GM18499 (cell line): Measurements from ENCODE around the gene PDXDC1.
"Not testable (repeated sequence)": the region's sequence is repeated elsewhere in the genome, so short reads cannot be mapped to it uniquely, and the experiment has no call there.

Experiments used
- ATAC-seq: cut with Tn5 transposase; IDR thresholded peaks from one replicate; pipeline ENCODE4 v1.9.1; 2021; ENCODE audit warnings: moderate number of reproducible peaks; ENCODE audit not compliant: insufficient read depth, unreplicated experiment

PDXDC1 gene

GRCh38 chr16:14969795-14970194 is 5.0 kb upstream of the PDXDC1 start:
- not testable (repeated sequence) for ATAC-seq

DNA sequence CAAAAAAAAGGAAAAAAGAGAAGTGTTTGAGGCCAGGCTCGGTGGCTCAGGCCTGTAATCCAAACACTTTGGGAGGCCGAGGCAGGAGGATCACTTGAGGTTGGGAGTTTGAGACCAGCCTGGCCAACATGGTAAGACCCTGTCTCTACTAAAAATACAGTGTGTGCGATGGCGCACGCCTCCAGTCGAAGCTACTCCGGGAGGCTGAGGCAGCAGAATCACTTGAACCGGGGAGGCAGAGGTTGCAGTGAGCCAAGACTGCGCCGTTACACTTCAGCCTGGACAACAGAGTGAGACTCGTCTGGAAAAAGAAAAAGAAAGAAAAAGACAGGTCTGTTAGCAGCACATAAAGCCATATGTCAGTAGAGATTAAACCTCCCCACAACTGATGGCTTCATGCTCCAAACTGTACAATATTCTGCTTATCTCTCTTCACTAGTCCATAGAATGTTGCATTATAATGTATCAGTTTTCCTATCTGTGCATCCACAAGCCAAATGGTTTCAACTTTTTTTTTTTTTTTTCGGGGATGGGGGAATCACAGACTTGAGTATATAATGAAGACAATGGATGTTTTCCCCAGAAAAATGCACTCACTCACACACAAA is 3.1 kb upstream of the PDXDC1 start:
- not testable (repeated sequence) for ATAC-seq

DNA sequence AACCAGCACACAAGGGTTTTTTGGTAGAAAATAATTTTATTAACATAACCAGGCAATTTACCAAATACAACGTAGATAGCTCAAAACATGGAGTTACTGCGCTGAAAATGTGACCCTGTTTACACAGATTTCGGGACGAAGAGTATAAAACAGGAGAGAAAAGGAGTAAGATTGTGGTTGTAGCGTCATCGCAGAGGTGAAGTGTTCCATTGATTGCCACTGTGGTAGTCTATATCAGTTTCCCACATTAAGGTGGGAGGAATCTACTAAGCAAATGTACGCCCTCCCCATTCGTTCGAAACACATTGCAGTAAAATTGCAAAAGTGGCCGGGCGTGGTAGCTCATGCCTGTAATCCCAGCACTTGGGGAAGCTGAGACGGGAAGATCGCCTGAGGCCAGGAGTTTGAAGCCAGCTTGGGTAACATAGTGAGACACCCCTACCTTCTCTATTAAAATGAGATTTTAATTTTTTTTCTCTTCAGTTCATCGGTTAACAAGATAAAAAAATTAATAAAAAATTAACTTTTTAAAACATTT is 972 bp upstream of the PDXDC1 start:
- ATAC-seq: not testable (repeated sequence)

DNA sequence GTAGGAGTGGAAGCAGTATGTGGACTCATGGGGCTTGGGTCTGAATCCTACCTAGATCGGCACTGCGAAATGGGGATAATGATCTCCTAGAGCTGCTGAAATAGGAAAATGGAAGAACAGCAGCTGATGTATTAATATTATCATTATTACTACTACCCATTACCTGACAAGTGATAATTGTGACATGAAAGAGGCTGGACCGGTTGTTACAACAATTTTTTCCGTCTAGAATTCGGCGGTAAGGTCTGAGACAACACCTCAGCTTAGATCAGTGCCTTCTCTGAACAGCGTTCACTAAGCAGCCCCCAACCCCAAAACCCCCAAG is 533 bp upstream of the PDXDC1 start:
- peak; percentile 1 for ATAC-seq

DNA sequence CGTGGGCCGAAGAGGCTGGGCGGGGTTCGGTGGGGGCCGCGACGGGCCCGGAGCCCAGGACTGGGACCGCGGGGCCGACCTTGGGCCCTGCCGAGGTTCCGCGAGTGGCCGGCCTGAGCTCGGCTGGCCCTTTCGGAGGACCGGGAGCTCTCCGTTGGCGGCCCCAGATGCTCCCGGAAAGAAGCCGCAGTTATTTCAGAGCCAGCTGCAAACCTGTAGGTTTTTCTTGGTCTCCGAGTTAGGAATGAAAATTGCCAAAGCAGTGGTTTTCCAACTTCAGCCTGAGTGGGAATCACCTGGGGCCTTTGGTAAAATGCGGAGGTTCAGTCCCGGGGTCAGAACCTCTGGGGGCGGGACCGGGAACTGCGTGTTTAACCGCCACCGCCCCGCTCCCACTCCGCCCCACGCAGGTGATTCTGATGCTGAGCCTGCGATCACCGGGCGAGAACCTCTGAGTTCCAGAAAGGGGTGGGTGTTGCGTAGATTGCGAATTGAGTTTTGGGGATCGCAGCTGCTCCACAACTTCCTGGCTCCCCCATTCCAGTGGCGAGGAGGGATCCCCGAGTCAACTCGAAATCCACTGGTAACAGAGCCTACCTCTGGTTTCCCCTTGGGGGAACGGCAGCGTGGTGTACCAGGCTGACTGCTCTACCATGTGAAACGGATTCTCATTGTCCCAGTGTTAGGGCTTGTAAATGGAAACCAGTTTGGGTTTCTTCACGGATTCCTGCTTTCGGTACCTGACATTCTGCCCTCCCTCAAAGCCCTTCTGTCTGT is 780 bp downstream of the PDXDC1 start:
- peak; percentile 5 for ATAC-seq

- not testable (repeated sequence) for ATAC-seq
These were observed 2.3 kb downstream of the PDXDC1 start for GRCh38 chr16:14976971-14977736.

GRCh38 chr16:14978281-14978680 is 3.5 kb downstream of the PDXDC1 start:
- not testable (repeated sequence) for ATAC-seq

DNA sequence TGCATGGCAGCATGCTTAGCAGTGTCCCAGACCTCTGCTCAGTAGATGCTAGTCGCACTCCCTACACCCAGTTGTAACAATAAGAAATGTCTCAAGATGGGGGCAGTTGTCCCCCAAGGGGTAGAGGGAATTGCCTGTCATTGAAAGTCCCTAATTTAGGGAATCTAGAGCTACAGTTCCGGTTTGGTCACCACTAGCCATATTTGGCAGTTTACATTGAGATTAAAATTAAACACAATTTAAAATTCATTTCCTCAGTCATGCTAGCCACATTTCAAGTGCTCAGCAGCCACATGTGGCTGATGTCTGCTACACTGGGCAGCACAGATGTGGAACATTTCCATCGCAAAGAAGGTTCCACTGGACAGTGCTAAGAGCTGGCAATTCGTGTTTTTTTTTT is 4.1 kb downstream of the PDXDC1 start:
- not testable (repeated sequence) for ATAC-seq

DNA sequence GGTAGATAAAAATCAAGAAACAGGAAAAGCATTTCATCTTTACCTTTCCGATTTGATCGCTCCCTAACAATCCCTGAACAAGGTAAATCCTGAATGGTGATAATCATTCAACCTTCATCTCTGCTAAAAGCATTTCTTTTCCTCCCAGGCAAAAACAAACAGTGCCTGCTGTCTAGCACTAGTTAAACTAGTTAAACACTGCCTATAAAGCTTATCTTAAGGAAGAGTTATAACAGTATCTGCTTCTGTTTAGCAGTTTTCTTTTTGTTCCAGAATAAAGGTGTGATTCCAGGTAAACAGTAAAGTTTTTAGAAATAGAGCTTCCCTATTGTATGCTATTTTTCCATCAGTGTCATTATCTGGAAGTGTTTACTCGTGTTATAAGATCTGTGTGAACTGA is 6.4 kb downstream of the PDXDC1 start:
- ATAC-seq: not testable (repeated sequence)

GRCh38 chr16:14982521-14982920 is 7.7 kb downstream of the PDXDC1 start:
- ATAC-seq: not testable (repeated sequence)

GRCh38 chr16:14988092-14988491 is 13.3 kb downstream of the PDXDC1 start:
- ATAC-seq: not testable (repeated sequence)

- ATAC-seq: not testable (repeated sequence)
These were observed 13.9 kb downstream of the PDXDC1 start for GRCh38 chr16:14988661-14989191.

GRCh38 chr16:14989291-14990281 is 14.8 kb downstream of the PDXDC1 start:
- not testable (repeated sequence) for ATAC-seq

DNA sequence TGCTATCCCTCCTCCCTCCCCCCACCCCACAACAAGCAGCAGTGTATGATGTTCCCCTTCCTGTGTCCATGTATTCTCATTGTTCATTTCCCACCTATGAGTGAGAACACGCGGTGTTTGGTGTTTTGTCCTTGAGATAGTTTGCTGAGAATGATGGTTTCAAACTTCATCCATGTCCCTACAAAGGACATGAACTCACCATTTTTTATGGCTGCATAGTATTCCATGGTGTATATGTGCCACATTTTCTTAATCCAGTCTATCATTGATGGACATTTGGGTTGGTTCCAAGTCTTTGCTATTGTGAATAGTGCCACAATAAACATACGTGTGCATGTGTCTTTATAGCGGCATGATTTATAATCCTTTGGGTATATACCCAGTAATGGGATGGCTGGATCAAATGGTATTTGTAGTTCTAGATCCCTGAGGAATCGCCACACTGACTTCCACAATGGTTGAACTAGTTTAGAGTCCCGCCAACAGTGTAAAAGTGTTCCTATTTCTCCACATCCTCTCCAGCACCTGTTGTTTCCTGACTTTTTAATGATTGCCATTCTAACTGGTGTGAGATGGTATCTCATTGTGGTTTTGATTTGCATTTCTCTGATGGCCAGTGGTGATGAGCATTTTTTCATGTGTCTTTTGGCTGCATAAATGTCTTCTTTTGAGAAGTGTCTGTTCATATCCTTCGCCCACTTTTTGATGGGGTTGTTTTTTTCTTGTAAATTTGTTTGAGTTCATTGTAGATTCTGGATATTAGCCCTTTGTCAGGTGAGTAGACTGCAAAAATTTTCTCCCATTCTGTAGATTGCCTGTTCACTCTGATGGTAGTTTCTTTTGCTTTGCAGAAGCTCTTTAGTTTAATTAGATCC is 18.7 kb downstream of the PDXDC1 start:
- ATAC-seq: not testable (repeated sequence)

- ATAC-seq: not testable (repeated sequence)
These were observed 21.9 kb downstream of the PDXDC1 start for GRCh38 chr16:14996702-14997101.

GRCh38 chr16:14998300-14998699 is 23.5 kb downstream of the PDXDC1 start:
- not testable (repeated sequence) for ATAC-seq

DNA sequence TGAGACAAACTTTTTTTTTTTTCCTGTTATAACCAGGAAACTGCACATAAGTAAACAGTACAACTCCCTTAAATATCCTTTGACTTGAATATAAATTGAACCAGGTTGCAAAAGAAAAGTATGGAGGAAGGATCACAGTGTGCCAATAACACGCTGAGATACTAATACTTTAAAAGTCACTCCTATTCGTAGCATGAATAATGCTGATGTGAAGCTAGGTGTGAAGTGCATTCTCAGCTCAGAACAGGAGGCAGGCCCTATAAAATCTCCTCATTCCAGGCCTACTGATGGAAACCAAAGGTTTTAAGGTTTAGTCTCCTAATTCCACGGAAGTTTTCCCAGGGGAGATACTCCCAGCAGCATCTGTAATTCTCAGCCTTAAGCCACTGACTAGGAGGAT is 25.0 kb downstream of the PDXDC1 start:
- not testable (repeated sequence) for ATAC-seq

- ATAC-seq: not testable (repeated sequence)
These were observed 27.6 kb downstream of the PDXDC1 start for GRCh38 chr16:15002448-15002847.
